ENCODE data around the gene RTF2.

GRCh38 chr20:56566621-56567020 is 98.2 kb downstream of the RTF2 start:
- TF ChIP-seq CTCF (IDR thresholded peaks at IDR 0.05), result no peak
- no peak for TF ChIP-seq POLR2A (IDR thresholded peaks at IDR 0.05)

Measured in heart left ventricle (tissue), 13 donors.